K562 (cell line): ENCODE results near the gene UBL7. TPM values are rescaled to one million over a fixed set of nuclear protein-coding genes. Genes with fewer than 3 reads are reported as not detected.

Experiments used
- ATAC-seq: fragments of 200-7000 bp; cut with Tn5 transposase; 3 replicates; pipeline ENCODE4 v1.9.1; 2020; ENCODE audit warnings: moderate library complexity
- BruUV-seq: library from RNA; stranded (reverse); fragments of 400-500 nt; replicated peaks from 2 replicates; lab custom pipeline; 2021; lab: Mats Ljungman, UMichigan
- CTCF ChIA-PET: fragments of 300-600 bp; formaldehyde crosslinking; extraction: SDS; loops from one replicate; lab custom pipeline; 2021; ENCODE audit warnings: low intra/inter-chr PET ratio; lab: Yijun Ruan, JAX
- POLR2A ChIA-PET: fragments of 300-600, 350-650 bp; sonication (Branson Sonifier 250); formaldehyde crosslinking; extraction: SDS; loops from one replicate; lab custom pipeline; 2021; ENCODE audit warnings: antibody characterized with exemption, inconsistent platforms; lab: Yijun Ruan, JAX
- DNase-seq, 4 experiments: peaks; one replicate each; pipeline versions ENCODE4 v3.0.0 to v3.0.0-alpha.2; 2011 to 2018; ENCODE audit warnings: low spot score in 3 of 4, mixed read lengths in 3 of 4; ENCODE audit errors: extremely low read depth in 1 of 4
- FAIRE-seq: peaks from 2 replicates; lab custom pipeline; 2011; peaks lifted over from hg19 to GRCh38; lab: Jason Lieb, UNC
- H2AFZ ChIP-seq: 2 replicates; pipeline ENCODE4 v1.6.0; 2011; ENCODE audit warnings: low read depth, low read length, control low read depth, inconsistent platforms
- H3K27ac ChIP-seq: fragments of 200-600 bp; 3 replicates; pipeline ENCODE4 v1.8.0; 2011; ENCODE audit warnings: low read depth, mild to moderate bottlenecking, control low read depth, inconsistent platforms, low read length, moderate library complexity, mixed read lengths; ENCODE audit errors: extremely low read depth
- H3K27me3 ChIP-seq, 2 experiments: fragments of 300-600 bp in 1 of 2; 2 replicates in 1 of 2; 3 replicates in 1 of 2; pipeline versions ENCODE4 v1.6.0 to v1.8.0; 2011; ENCODE audit warnings: inconsistent platforms in 2 of 2, low read length in 2 of 2, mild to moderate bottlenecking in 1 of 2, mixed read lengths in 1 of 2, moderate library complexity in 1 of 2; ENCODE audit not compliant: control insufficient read depth in 2 of 2, insufficient read depth in 2 of 2
- H3K36me3 ChIP-seq: fragments of 300-600 bp; 3 replicates; pipeline ENCODE4 v1.8.0; 2011; ENCODE audit warnings: mild to moderate bottlenecking, low read length, inconsistent platforms; ENCODE audit not compliant: control insufficient read depth, insufficient read depth
- H3K4me1 ChIP-seq, 2 experiments: fragments of 200-600 bp in 1 of 2; replicated peaks in 1 of 2; 2 replicates in 1 of 2; 3 replicates in 1 of 2; pipeline versions ENCODE4 v1.5.1 to v1.8.0; 2011; ENCODE audit warnings: inconsistent platforms in 2 of 2, low read length in 2 of 2, mild to moderate bottlenecking in 1 of 2, mixed read lengths in 1 of 2, moderate library complexity in 1 of 2; ENCODE audit not compliant: control insufficient read depth in 2 of 2, insufficient read depth in 2 of 2
- H3K4me2 ChIP-seq: 2 replicates; pipeline ENCODE4 v1.6.1; 2011; ENCODE audit warnings: low read length, control low read depth, inconsistent platforms, mixed read lengths; ENCODE audit not compliant: insufficient read depth
- H3K4me3 ChIP-seq: fragments of 200-600 bp; sonication (generic), shearing (Covaris generic); 2 replicates; pipeline ENCODE4 v1.5.1; 2016; ENCODE audit warnings: control low read depth, inconsistent platforms
- H3K79me2 ChIP-seq: fragments of 200-600 bp; 3 replicates; pipeline ENCODE4 v1.8.0; 2011; ENCODE audit warnings: low read length, inconsistent platforms; ENCODE audit not compliant: control insufficient read depth, insufficient read depth
- H3K9ac ChIP-seq, 2 experiments: 2 replicates each; pipeline versions ENCODE4 v1.6.0 to v1.6.1; 2011; ENCODE audit warnings: low read depth in 2 of 2, low read length in 2 of 2, control low read depth in 1 of 2, inconsistent platforms in 1 of 2, mild to moderate bottlenecking in 1 of 2, mixed read lengths in 1 of 2; ENCODE audit not compliant: insufficient read depth in 1 of 2
- H3K9me1 ChIP-seq: one replicate; pipeline ENCODE4 v1.6.0; 2011; ENCODE audit warnings: inconsistent platforms, mild to moderate bottlenecking, low read length, moderate library complexity; ENCODE audit not compliant: control insufficient read depth, insufficient read depth
- H3K9me3 ChIP-seq: replicated peaks from 2 replicates; pipeline ENCODE4 v1.5.1; 2011; ENCODE audit warnings: low read depth, low read length, inconsistent platforms; ENCODE audit not compliant: control insufficient read depth, insufficient read depth
- H4K20me1 ChIP-seq: replicated peaks from 2 replicates; pipeline ENCODE4 v1.6.1; 2011; ENCODE audit warnings: low read length, inconsistent platforms, mixed read lengths; ENCODE audit not compliant: control insufficient read depth, insufficient read depth
- CEBPG ChIP-seq, 3 experiments: fragments of 200-800 bp in 1 of 3; sonication (Bioruptor generic) in 1 of 3; sonication (generic) in 1 of 3; formaldehyde crosslinking in 1 of 3; IDR thresholded peaks in 2 of 3; conservative IDR thresholded peaks in 1 of 3; 2 replicates each; pipeline versions ENCODE4 v1.6.1 to v1.8.0; 2016 to 2022; ENCODE audit warnings: missing compliant biosample characterization in 2 of 3, missing genetic modification characterization in 2 of 3, mild to moderate bottlenecking in 1 of 3, missing genetic modification reagents in 1 of 3
- IFI16 ChIP-seq: fragments of 250-450 bp; sonication (Bioruptor Pico); IDR thresholded peaks from 2 replicates; pipeline ENCODE4 v2.1.2; 2022; ENCODE audit warnings: mild to moderate bottlenecking, inconsistent platforms
- MYBL2 ChIP-seq, 2 experiments: fragments of 450-650 bp in 1 of 2; sonication (generic) in 1 of 2; formaldehyde crosslinking in 1 of 2; IDR thresholded peaks; 2 replicates each; pipeline versions ENCODE4 v1.6.1 to v1.8.1; 2017 to 2022; ENCODE audit warnings: borderline replicate concordance in 1 of 2, inconsistent platforms in 1 of 2, low read depth in 1 of 2, mild to moderate bottlenecking in 1 of 2, missing genetic modification reagents in 1 of 2, moderate library complexity in 1 of 2
- POLR2A ChIP-seq: fragments of 450-650 bp; conservative IDR thresholded peaks from 2 replicates; pipeline ENCODE4 v1.6.1; 2016
- WGBS: fragments of 100-300 bp; shearing (Covaris generic); methylation state at CpG from one replicate; pipeline ENCODE4 v1.1.6; 2016; ENCODE audit warnings: low coverage, mixed read lengths; ENCODE audit not compliant: insufficient coverage; ENCODE audit errors: missing lambda C conversion rate; 5-methylcytosine and 5-hydroxymethylcytosine counted together
- in situ Hi-C: fragments of 300-500 bp; cut with MboI; formaldehyde crosslinking; loops from 4 replicates; pipeline ENCODE4 v1.15.0; 2018; ENCODE audit warnings: inconsistent platforms, mixed read lengths
- intact Hi-C: fragments of 100-400 bp; cut with micrococcal nuclease; formaldehyde crosslinking; loops from 2 replicates; pipeline ENCODE4 v1.14.2; 2022
- polyA plus RNA-seq, 8 experiments: library from polyadenylated mRNA; depleted of rRNA in 4 of 8; stranded (reverse) in 5 of 8; unstranded in 3 of 8; fragments of >200 nt; fragmentation: Nextera tagmentation in 2 of 8; fragmentation: Illumina TruSeq in 1 of 8; extraction: Ambion mirVana in 2 of 8; extraction: Trizol in 1 of 8; gene quantifications; 2 replicates each; pipeline versions ENCODE4 v1.2.1 to v1.2.3, GENCODE V29; 2011 to 2014; ENCODE audit warnings: inconsistent platforms in 1 of 8, missing spikeins in 1 of 8
- total RNA-seq, 7 experiments: library from RNA; depleted of rRNA in 6 of 7; stranded (reverse); fragments of >200 nt in 6 of 7; fragmentation: Illumina TruSeq in 2 of 7; extraction: Trizol in 2 of 7; gene quantifications; 2 replicates each; pipeline versions ENCODE4 v1.2.1 to v1.2.3, GENCODE V29; 2011 to 2021; ENCODE audit warnings: low replicate concordance in 1 of 7
- TF ChIP-seq, protein P1 (sequence below): fragments of 450-650 bp; formaldehyde crosslinking; IDR thresholded peaks from 2 replicates; pipeline ENCODE4 v1.4.0; 2022; ENCODE audit warnings: mild to moderate bottlenecking, moderate library complexity
- TF ChIP-seq, protein P2 (sequence below), 2 experiments: fragments of 150-350 bp in 1 of 2; IDR thresholded peaks; 2 replicates each; pipeline ENCODE4 v1.6.1; 2012 to 2016; ENCODE audit warnings: low read depth in 2 of 2, low read length in 2 of 2, mild to moderate bottlenecking in 1 of 2, moderate library complexity in 1 of 2
- TF ChIP-seq, protein P3 (sequence below): sonication (generic); formaldehyde crosslinking; IDR thresholded peaks from 2 replicates; pipeline ENCODE4 v1.8.0; 2022; ENCODE audit warnings: mild to moderate bottlenecking, missing genetic modification reagents, borderline replicate concordance
- TF ChIP-seq, protein P4 (sequence below): fragments of 250-450 bp; sonication (Bioruptor Pico); IDR thresholded peaks from 2 replicates; pipeline ENCODE4 v1.4.0; 2020; ENCODE audit warnings: borderline replicate concordance

The UBL7 gene
- total and polyA plus RNA-seq, 9 of the 15 experiments (the other 6 are each of a cell fraction or from before 2014, with no cell fraction given) = 19.2 to 63.4 (median 44.9) TPM

DNA sequence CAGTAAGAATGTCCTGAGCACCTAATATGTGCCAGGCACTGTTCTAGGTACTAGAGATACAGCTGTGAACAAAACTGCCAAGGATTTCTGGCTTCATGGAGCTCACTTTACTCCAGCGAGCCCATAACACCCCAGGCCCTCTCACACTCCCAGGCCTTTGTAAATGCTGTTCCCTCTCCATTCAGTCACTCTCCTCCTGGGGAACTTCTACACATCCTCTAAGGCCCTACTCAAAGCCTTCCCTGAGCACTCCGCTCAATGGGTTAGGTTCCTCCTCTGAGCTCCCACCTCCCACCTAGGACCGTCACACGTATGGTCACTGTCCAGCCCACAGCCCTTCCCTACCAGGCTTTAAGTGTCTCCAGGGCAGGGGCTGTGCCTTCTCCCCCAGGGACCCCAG, 54.4 kb downstream of the UBL7 start:
- ATAC-seq (no peak), DNase-seq (no peak), FAIRE-seq (no peak)
- intact Hi-C loops (no loop called here), in situ Hi-C loops (no loop called here)
- POLR2A ChIA-PET = interaction anchor here (0.5 to 2.3 kb wide), 6 partner anchors 10 to 378 kb away, joined by 3 to 9 read pairs (median 3); no protein-coding TSS in a partner anchor
- Histone ChIP-seq H3K4me1 (peaks cover 46 to 58% of the 10 kb centered on the region in 2 experiments), H3K27me3 (no peaks in the 10 kb centered on the region), H3K4me3 (no peak overlapping the region), H3K9me3 (no peaks in the 10 kb centered on the region), H4K20me1 (no peaks in the 10 kb centered on the region), H3K36me3 (peaks cover 17% of the 10 kb centered on the region; the same call in 2 of the 3 replicates), H3K4me2 (no peak overlapping the region), H3K9ac (peak overlapping the region in 1 of 2 experiments; percentile 63; a peak in 1 of 4 replicates), H2AFZ (no peak overlapping the region), H3K9me1 (no peaks in the 10 kb centered on the region), H3K27ac (no peak overlapping the region), H3K79me2 (no peaks in the 10 kb centered on the region)
- CTCF ChIA-PET = no interaction called here
- BruUV-seq = no TSS peak
- 31% methylated on average over 4 of the region's 4 CpGs for WGBS
- TF ChIP-seq CEBPG (CRISPR knock-in tag; IDR thresholded peaks at IDR 0.05) = no peak
- TF ChIP-seq CEBPG (tag; conservative IDR thresholded peaks at IDR 0.05 in 1 of 2, IDR thresholded peaks at IDR 0.05 in 1 of 2) = no peak
- TF ChIP-seq, protein P1, sequence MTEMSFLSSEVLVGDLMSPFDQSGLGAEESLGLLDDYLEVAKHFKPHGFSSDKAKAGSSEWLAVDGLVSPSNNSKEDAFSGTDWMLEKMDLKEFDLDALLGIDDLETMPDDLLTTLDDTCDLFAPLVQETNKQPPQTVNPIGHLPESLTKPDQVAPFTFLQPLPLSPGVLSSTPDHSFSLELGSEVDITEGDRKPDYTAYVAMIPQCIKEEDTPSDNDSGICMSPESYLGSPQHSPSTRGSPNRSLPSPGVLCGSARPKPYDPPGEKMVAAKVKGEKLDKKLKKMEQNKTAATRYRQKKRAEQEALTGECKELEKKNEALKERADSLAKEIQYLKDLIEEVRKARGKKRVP = no peak
- TF ChIP-seq, protein P2, sequence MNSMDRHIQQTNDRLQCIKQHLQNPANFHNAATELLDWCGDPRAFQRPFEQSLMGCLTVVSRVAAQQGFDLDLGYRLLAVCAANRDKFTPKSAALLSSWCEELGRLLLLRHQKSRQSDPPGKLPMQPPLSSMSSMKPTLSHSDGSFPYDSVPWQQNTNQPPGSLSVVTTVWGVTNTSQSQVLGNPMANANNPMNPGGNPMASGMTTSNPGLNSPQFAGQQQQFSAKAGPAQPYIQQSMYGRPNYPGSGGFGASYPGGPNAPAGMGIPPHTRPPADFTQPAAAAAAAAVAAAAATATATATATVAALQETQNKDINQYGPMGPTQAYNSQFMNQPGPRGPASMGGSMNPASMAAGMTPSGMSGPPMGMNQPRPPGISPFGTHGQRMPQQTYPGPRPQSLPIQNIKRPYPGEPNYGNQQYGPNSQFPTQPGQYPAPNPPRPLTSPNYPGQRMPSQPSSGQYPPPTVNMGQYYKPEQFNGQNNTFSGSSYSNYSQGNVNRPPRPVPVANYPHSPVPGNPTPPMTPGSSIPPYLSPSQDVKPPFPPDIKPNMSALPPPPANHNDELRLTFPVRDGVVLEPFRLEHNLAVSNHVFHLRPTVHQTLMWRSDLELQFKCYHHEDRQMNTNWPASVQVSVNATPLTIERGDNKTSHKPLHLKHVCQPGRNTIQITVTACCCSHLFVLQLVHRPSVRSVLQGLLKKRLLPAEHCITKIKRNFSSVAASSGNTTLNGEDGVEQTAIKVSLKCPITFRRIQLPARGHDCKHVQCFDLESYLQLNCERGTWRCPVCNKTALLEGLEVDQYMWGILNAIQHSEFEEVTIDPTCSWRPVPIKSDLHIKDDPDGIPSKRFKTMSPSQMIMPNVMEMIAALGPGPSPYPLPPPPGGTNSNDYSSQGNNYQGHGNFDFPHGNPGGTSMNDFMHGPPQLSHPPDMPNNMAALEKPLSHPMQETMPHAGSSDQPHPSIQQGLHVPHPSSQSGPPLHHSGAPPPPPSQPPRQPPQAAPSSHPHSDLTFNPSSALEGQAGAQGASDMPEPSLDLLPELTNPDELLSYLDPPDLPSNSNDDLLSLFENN (IDR thresholded peaks at IDR 0.05; ENCODE audit: low read depth in 2 of 2, low read length in 2 of 2) = no peak
- TF ChIP-seq, protein P3, sequence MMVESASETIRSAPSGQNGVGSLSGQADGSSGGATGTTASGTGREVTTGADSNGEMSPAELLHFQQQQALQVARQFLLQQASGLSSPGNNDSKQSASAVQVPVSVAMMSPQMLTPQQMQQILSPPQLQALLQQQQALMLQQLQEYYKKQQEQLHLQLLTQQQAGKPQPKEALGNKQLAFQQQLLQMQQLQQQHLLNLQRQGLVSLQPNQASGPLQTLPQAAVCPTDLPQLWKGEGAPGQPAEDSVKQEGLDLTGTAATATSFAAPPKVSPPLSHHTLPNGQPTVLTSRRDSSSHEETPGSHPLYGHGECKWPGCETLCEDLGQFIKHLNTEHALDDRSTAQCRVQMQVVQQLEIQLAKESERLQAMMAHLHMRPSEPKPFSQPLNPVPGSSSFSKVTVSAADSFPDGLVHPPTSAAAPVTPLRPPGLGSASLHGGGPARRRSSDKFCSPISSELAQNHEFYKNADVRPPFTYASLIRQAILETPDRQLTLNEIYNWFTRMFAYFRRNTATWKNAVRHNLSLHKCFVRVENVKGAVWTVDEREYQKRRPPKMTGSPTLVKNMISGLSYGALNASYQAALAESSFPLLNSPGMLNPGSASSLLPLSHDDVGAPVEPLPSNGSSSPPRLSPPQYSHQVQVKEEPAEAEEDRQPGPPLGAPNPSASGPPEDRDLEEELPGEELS (CRISPR knock-in tag) = no peak
- TF ChIP-seq MYBL2 (IDR thresholded peaks at IDR 0.05; ENCODE audit: low read depth) = no peak
- no peak for TF ChIP-seq MYBL2 (CRISPR knock-in tag; IDR thresholded peaks at IDR 0.05; ENCODE audit: borderline replicate concordance)
- TF ChIP-seq, protein P4, sequence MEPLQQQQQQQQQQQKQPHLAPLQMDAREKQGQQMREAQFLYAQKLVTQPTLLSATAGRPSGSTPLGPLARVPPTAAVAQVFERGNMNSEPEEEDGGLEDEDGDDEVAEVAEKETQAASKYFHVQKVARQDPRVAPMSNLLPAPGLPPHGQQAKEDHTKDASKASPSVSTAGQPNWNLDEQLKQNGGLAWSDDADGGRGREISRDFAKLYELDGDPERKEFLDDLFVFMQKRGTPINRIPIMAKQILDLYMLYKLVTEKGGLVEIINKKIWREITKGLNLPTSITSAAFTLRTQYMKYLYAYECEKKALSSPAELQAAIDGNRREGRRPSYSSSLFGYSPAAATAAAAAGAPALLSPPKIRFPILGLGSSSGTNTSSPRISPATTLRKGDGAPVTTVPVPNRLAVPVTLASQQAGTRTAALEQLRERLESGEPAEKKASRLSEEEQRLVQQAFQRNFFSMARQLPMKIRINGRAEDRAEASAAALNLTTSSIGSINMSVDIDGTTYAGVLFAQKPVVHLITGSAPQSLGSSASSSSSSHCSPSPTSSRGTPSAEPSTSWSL (CRISPR knock-in tag) = no peak
- no peak for TF ChIP-seq IFI16 (CRISPR knock-in tag)
- no peak for TF ChIP-seq POLR2A
